Loucy (cell line): ENCODE data around the gene CCNG2.

Source experiments
- H2AFZ ChIP-seq: fragments of 200-600 bp; sonication (generic); 2 replicates; pipeline ENCODE4 v1.6.0; 2016; ENCODE audit warnings: antibody characterized with exemption, mild to moderate bottlenecking, low read length, moderate library complexity
- H3F3A ChIP-seq: fragments of 200-600 bp; 2 replicates; pipeline ENCODE4 v1.6.0; 2016; ENCODE audit warnings: antibody characterized with exemption, low read depth, mild to moderate bottlenecking
- H3K27me3 ChIP-seq: fragments of 200-600 bp; sonication (generic); 2 replicates; pipeline ENCODE4 v1.6.1; 2014; ENCODE audit warnings: low read length, mild to moderate bottlenecking; ENCODE audit not compliant: insufficient read depth, poor library complexity, severe bottlenecking
- H3K36me3 ChIP-seq: fragments of 200-600 bp; sonication (generic); 2 replicates; pipeline ENCODE4 v1.6.1; 2016; ENCODE audit warnings: low read length; ENCODE audit not compliant: insufficient read depth
- H3K4me1 ChIP-seq: fragments of 200-600 bp; sonication (generic); 2 replicates; pipeline ENCODE4 v1.5.1; 2014; ENCODE audit warnings: low read length, mild to moderate bottlenecking; ENCODE audit not compliant: insufficient read depth, poor library complexity, severe bottlenecking
- H3K4me2 ChIP-seq: fragments of 200-600 bp; sonication (generic); 2 replicates; pipeline ENCODE4 v1.6.0; 2014; ENCODE audit warnings: antibody characterized with exemption, low read length, low read depth, mild to moderate bottlenecking; ENCODE audit not compliant: poor library complexity, severe bottlenecking
- H3K4me3 ChIP-seq: fragments of 200-600 bp; sonication (generic); 2 replicates; pipeline ENCODE4 v1.5.1; 2014; ENCODE audit warnings: low read length, mild to moderate bottlenecking, mixed read lengths; ENCODE audit not compliant: poor library complexity, severe bottlenecking
- H3K79me2 ChIP-seq: fragments of 200-600 bp; sonication (generic); 2 replicates; pipeline ENCODE4 v1.6.1; 2014; ENCODE audit warnings: low read length; ENCODE audit not compliant: insufficient read depth
- H3K9ac ChIP-seq: fragments of 200-600 bp; sonication (generic); 2 replicates; pipeline ENCODE4 v1.6.0; 2014; ENCODE audit warnings: mild to moderate bottlenecking, low read depth, low read length, moderate library complexity; ENCODE audit not compliant: poor library complexity, severe bottlenecking
- H3K9me2 ChIP-seq: fragments of 200-600 bp; sonication (generic); replicated peaks from 2 replicates; pipeline ENCODE4 v1.6.1; 2016; ENCODE audit warnings: low read depth, low read length, mixed read lengths
- H3K9me3 ChIP-seq: fragments of 200-600 bp; sonication (generic); 2 replicates; pipeline ENCODE4 v1.6.1; 2014; ENCODE audit warnings: mild to moderate bottlenecking, antibody characterized with exemption, low read length, low read depth; ENCODE audit not compliant: insufficient read depth
- H4K20me1 ChIP-seq: fragments of 200-600 bp; sonication (generic); 2 replicates; pipeline ENCODE4 v1.6.0; 2014; ENCODE audit warnings: antibody characterized with exemption, low read length, mild to moderate bottlenecking; ENCODE audit not compliant: insufficient read depth, poor library complexity, severe bottlenecking
- CTCF ChIP-seq: fragments of 200-600 bp; sonication (generic); conservative IDR thresholded peaks from 2 replicates; pipeline ENCODE4 v1.5.1; 2014; ENCODE audit warnings: mild to moderate bottlenecking, antibody characterized with exemption, low read length
- EZH2phosphoT487 ChIP-seq: fragments of 200-600 bp; IDR thresholded peaks from 2 replicates; pipeline ENCODE4 v1.6.1; 2018; ENCODE audit warnings: antibody characterized with exemption, mild to moderate bottlenecking, moderate library complexity, borderline replicate concordance

CCNG2 gene

GRCh38 chr4:77169481-77169880, 12.5 kb downstream of the CCNG2 start:
- Histone ChIP-seq H3K9me2 (no peaks in the 10 kb centered on the region), H2AFZ (no peak overlapping the region), H3K4me1 (peaks cover 47% of the 10 kb centered on the region), H4K20me1 (peaks cover 45% of the 10 kb centered on the region), H3K27me3 (no peaks in the 10 kb centered on the region), H3K79me2 (peaks cover 44% of the 10 kb centered on the region), H3K4me3 (no peak overlapping the region), H3K4me2 (no peak overlapping the region), H3F3A (no peaks in the 10 kb centered on the region), H3K9ac (no peak overlapping the region), H3K36me3 (peaks cover 61% of the 10 kb centered on the region), H3K9me3 (no peaks in the 10 kb centered on the region)
- TF ChIP-seq CTCF (no peak), EZH2phosphoT487 (no peak)

GRCh38 chr4:77170926-77171325, 13.9 kb downstream of the CCNG2 start:
- peaks cover 32% of the 10 kb centered on the region for H3K4me1 ChIP-seq
- H3K27me3 ChIP-seq: no peaks in the 10 kb centered on the region
- H3K4me2 ChIP-seq: no peak overlapping the region
- peaks cover 46% of the 10 kb centered on the region for H3K36me3 ChIP-seq
- H4K20me1 ChIP-seq: peaks cover 30% of the 10 kb centered on the region
- H3K79me2 ChIP-seq: peaks cover 30% of the 10 kb centered on the region
- H3K4me3 ChIP-seq: no peak overlapping the region
- no peak overlapping the region for H2AFZ ChIP-seq
- no peaks in the 10 kb centered on the region for H3F3A ChIP-seq
- TF ChIP-seq CTCF: no peak
- H3K9me3 ChIP-seq: no peaks in the 10 kb centered on the region
- no peaks in the 10 kb centered on the region for H3K9me2 ChIP-seq
- H3K9ac ChIP-seq: no peak overlapping the region

GRCh38 chr4:77172336-77172735, 15.3 kb downstream of the CCNG2 start:
- Histone ChIP-seq H3K9me2 (no peaks in the 10 kb centered on the region), H3K4me1 (peaks cover 18% of the 10 kb centered on the region), H3F3A (no peaks in the 10 kb centered on the region)

More at GRCh38 chr4:77172336-77172735, 15.3 kb downstream of the CCNG2 start:
- Histone ChIP-seq H3K36me3 (peaks cover 34% of the 10 kb centered on the region; the same call in 1 of the 2 replicates), H3K9me3 (no peaks in the 10 kb centered on the region), H3K27me3 (no peaks in the 10 kb centered on the region), H2AFZ (no peak overlapping the region), H3K9ac (no peak overlapping the region), H4K20me1 (peaks cover 16% of the 10 kb centered on the region), H3K4me2 (no peak overlapping the region), H3K4me3 (no peak overlapping the region), H3K79me2 (peaks cover 17% of the 10 kb centered on the region; the same call in 1 of the 2 replicates)
- TF ChIP-seq EZH2phosphoT487 (no peak), CTCF (no peak)
